GM12874 (cell line): ENCODE measurements around the gene RICTOR.

Source experiments
- CTCF ChIP-seq: IDR thresholded peaks from 2 replicates; pipeline ENCODE4 v1.5.1; 2011; ENCODE audit warnings: low read depth, mild to moderate bottlenecking, control low read depth, low read length, moderate library complexity; ENCODE audit not compliant: insufficient read depth

The RICTOR gene

GRCh38 chr5:38913714-38914113, 160.5 kb downstream of the RICTOR start:
- TF ChIP-seq CTCF, result no peak

DNA sequence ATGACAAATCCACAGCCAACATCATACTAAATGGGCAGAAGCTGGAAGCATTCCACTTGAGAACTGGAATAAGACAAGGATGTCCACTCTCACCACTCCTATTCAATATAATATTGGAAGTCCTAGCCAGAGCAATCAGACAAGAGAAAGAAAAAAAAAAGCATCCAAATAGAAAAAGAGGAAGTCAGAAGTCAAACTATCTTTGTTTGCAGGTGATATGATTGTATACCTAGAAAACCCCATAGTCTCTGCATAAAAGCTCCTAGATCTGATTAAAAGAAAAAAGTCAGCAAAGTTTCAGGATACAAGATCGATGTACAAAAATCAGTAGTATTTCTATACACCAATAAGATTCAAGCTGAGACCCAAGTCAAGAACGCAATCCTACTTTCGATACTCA, 162.3 kb downstream of the RICTOR start:
- TF ChIP-seq CTCF, result no peak

DNA sequence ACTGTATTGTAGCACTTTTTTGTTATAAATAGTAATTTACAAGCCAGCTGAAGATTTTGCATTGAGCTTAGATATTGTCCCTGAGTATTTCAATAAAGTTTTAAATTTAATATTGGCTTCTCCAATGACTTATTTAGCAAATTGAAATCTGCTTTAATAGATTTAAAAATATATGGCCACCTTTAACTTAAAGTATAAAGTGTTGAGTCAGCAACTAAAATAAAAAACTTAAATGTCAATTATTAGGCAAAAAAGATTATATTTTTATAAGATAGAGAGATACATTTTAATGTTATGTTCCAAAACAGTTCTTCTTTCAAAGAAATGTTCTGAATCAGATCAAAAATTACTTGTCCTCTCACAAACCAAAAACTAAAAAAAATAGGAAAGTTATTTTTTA, 167.7 kb downstream of the RICTOR start:
- TF ChIP-seq CTCF, result no peak

GRCh38 chr5:38905516-38905915, 168.7 kb downstream of the RICTOR start:
- TF ChIP-seq CTCF, result no peak

DNA sequence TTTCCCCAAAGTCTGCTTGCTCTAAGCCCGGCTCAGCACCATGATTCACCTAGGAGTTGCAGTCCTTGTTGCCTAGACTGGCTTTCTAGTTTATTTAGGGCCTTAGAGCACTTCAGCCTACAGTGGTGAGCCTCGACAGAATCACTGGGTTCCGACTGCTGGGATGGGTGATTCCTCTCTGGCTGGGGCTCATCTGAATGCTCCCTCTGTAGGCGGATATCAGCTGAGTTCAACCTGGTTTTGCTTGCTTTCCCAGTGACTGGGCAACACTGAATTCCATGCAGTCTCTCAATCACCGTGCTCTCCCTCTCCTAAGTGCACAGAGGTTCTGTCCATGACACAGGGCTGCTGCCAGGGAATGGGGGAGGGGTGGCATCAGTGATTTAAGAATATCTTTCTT, 174.3 kb downstream of the RICTOR start:
- TF ChIP-seq CTCF, result no peak

- no peak for TF ChIP-seq CTCF
These were observed 177.4 kb downstream of the RICTOR start for GRCh38 chr5:38896760-38897159.

- no peak for TF ChIP-seq CTCF
These were observed 181.8 kb downstream of the RICTOR start for GRCh38 chr5:38892363-38892762.

DNA sequence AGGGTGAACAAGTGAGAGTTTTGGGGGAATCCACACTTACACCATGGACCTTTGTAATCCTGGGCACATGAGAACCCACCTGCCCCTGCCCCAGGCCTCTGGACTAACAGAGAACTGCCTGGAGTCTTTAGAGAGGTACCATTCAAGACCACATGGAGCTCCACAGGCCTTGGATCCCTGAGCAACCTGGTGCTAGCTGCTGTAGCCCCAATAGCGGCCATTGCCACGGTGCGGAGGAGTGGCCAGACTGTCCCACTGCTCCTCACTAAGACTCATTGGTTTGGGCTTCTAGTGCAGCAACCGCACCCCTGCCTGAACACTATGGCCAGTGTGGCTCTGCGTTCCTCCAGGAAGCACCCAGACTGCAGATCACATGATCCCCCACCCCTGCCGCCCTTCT, 182.6 kb downstream of the RICTOR start:
- no peak for TF ChIP-seq CTCF
